NCI-H748 treated with DMSO at 0.1 percent for 48 hours (cell line): ENCODE results near the gene RNF138.
"Not testable (repeated sequence)": the region's sequence is repeated elsewhere in the genome, so short reads cannot be mapped to it uniquely, and the experiment has no call there.

Experiments
- DNase-seq: peaks from one replicate; lab custom pipeline; 2025; lab: John Stamatoyannopoulos, UW

Gene RNF138

DNA sequence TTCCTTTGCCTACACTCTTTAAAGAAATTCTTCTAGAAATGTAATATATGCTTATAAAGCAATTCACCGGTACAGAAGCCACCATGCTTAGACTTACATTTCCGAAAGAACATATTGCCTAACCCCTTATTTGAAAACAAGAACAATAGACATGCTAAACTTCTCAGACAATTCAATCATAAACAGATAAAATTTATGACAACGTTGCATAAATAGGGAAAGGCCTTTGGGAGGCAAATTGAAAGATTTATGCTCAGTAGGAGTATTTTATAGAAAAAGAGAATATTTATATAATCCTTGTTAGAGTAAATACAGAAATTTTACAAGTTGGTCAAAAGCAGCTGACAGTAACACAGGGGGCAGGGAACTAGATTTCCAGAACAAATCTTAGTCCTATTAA lies 82.0 kb downstream of the RNF138 start:
- DNase-seq: no peak

DNA sequence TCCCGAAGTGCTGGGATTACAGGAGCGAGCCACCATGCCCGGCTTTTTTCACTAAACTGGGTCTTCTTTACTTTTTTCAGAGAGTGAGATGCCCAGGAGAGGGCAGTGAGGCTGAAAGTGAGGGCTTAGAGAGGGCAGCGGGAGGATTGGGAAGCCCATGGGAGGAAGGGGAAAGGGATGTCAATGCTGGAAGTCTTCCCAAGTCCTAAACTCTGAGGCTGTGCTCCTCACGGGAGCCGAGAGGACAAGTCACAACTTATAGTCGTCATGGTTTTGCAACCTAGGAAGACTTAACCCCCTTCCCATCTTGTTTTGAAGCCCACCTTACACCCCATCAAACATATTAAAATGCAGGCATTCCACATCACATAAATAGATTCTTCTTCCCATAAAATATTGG lies 83.0 kb downstream of the RNF138 start:
- DNase-seq: no peak

DNA sequence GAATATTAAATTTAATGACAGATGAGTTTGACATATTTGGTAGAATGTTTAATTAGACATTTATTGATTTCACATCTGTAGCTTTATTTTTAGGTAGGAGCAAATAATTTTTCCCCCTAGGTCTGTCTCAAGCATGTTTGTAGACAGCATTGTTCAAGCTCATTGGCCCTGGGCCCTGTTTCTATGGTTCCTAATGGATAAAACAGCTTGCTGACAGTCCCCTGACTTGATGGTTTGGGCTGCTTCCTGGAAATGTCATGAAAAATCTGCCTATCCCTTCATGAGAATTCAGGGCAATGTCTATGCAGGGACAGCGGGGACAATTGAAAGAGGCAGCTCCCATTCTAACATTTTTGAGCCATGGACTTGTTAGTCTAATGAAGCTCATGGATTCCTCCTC lies 83.6 kb downstream of the RNF138 start:
- peak; percentile 10 for DNase-seq

- not testable (repeated sequence) for DNase-seq
Measured at GRCh38 chr18:32176745-32177144, 85.1 kb downstream of the RNF138 start.

DNA sequence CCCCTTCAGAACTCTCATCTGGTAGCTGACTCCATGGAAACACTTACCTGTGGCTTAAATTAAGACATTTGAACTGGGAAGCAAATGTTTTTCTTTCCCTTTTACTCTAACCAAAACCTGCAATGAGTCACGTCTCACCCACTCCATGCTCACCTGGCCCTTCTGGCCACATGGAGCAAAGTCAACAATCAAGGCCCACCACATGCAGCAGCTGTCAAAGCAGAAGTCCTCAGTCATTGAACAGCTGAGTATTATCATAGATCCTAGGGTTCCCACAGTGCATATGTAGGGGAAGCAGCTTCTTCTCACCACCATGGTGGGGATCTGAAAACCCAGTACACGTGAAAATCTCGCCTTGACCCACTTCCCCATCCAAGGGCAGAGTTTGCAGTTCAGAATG lies 85.9 kb downstream of the RNF138 start:
- peak; percentile 70 for DNase-seq
